CD4-positive, alpha-beta T cell (primary cell): ENCODE measurements around the gene ESYT1. TPM values are rescaled to one million over a fixed set of nuclear protein-coding genes. Genes with fewer than 3 reads are reported as not detected.
"Not testable (repeated sequence)": the region's sequence is repeated elsewhere in the genome, so short reads cannot be mapped to it uniquely, and the experiment has no call there.

ENCODE experiments used
- ATAC-seq: fragments of 200-7000 bp; cut with Tn5 transposase; one replicate; pipeline ENCODE4 v1.10.0; 2022; ENCODE audit warnings: mild to moderate bottlenecking; ENCODE audit not compliant: poor library complexity
- CTCF ChIA-PET: fragments of 350-600 bp; sonication (Branson Sonifier 250); formaldehyde crosslinking; loops from one replicate; lab custom pipeline; 2021; ENCODE audit warnings: antibody characterized with exemption, inconsistent platforms; lab: Charles Lee
- POLR2A ChIA-PET: fragments of 350-600 bp; sonication (Branson Sonifier 250); formaldehyde crosslinking; loops from one replicate; lab custom pipeline; 2021; ENCODE audit warnings: antibody characterized with exemption, inconsistent platforms; lab: Charles Lee
- DNase-seq, 14 experiments: peaks; one replicate each; pipeline ENCODE4 v3.0.0-alpha.2; 2013 to 2020; ENCODE audit warnings: mixed read lengths in 2 of 14
- H3K27ac ChIP-seq, 2 donors: one replicate each; pipeline versions ENCODE4 v1.5.1 to v1.7.0; 2013; ENCODE audit warnings: low read length in 2 of 2, low read depth in 1 of 2, mild to moderate bottlenecking in 1 of 2
- H3K27me3 ChIP-seq, 2 experiments: 1 replicate in 1 of 2; 2 replicates in 1 of 2; pipeline versions ENCODE4 v1.6.1 to v1.7.0; 2013; ENCODE audit warnings: low read length in 2 of 2, control low read depth in 1 of 2, mild to moderate bottlenecking in 1 of 2, moderate library complexity in 1 of 2; ENCODE audit not compliant: insufficient read depth in 2 of 2, control insufficient read depth in 1 of 2
- H3K36me3 ChIP-seq: one replicate; pipeline ENCODE4 v1.6.1; 2013; ENCODE audit warnings: low read length, control low read depth; ENCODE audit not compliant: insufficient read depth
- H3K4me1 ChIP-seq: one replicate; pipeline ENCODE4 v1.6.1; 2013; ENCODE audit warnings: low read length, control low read depth; ENCODE audit not compliant: insufficient read depth
- H3K4me3 ChIP-seq: one replicate; pipeline ENCODE4 v1.5.1; 2013; ENCODE audit warnings: mild to moderate bottlenecking, low read length, moderate library complexity
- H3K9me3 ChIP-seq, 2 experiments: 1 replicate in 1 of 2; 2 replicates in 1 of 2; pipeline versions ENCODE4 v1.6.1 to v1.7.0; 2013; ENCODE audit warnings: low read length in 2 of 2, mild to moderate bottlenecking in 2 of 2, control low read depth in 1 of 2, moderate library complexity in 1 of 2; ENCODE audit not compliant: control insufficient read depth in 1 of 2, insufficient read depth in 1 of 2
- H3K27ac Mint-ChIP-seq: one replicate; pipeline ENCODE4 v1.8.0; 2020; ENCODE audit warnings: mixed read lengths
- H3K27me3 Mint-ChIP-seq: one replicate; pipeline ENCODE4 v1.8.0; 2021; ENCODE audit warnings: mixed read lengths
- H3K36me3 Mint-ChIP-seq: one replicate; pipeline ENCODE4 v1.8.0; 2021; ENCODE audit warnings: low read depth, mixed read lengths
- H3K4me1 Mint-ChIP-seq: one replicate; pipeline ENCODE4 v1.8.0; 2021; ENCODE audit warnings: low read depth, mixed read lengths
- H3K4me3 Mint-ChIP-seq: one replicate; pipeline ENCODE4 v1.8.0; 2020; ENCODE audit warnings: mild to moderate bottlenecking, mixed read lengths
- H3K9me3 Mint-ChIP-seq: one replicate; pipeline ENCODE4 v1.8.0; 2020; ENCODE audit warnings: mixed read lengths
- intact Hi-C, 2 experiments: fragments of 100-400 bp; cut with DNase I in 1 of 2; cut with micrococcal nuclease in 1 of 2; formaldehyde crosslinking; loops; one replicate each; pipeline versions ENCODE4 v1.15.1 to v1.9.0; 2023 to 2025; cut with DNase I, micrococcal nuclease
- total RNA-seq, 174 experiments: library from RNA in 2 of 174; stranded (reverse) in 2 of 174; gene quantifications; one replicate each; pipeline ENCODE4 v1.2.3 and lab custom pipeline; 2021 to 2026
- TF ChIP-seq, protein P1 (sequence below): fragments of 200-600 bp; IDR thresholded peaks from one replicate; pipeline ENCODE4 v1.8.0; 2022; ENCODE audit warnings: antibody characterized with exemption, mild to moderate bottlenecking

The ESYT1 gene
- total RNA-seq, 2 experiments from 2014 or later = 88.5 to 90.3 TPM

DNA sequence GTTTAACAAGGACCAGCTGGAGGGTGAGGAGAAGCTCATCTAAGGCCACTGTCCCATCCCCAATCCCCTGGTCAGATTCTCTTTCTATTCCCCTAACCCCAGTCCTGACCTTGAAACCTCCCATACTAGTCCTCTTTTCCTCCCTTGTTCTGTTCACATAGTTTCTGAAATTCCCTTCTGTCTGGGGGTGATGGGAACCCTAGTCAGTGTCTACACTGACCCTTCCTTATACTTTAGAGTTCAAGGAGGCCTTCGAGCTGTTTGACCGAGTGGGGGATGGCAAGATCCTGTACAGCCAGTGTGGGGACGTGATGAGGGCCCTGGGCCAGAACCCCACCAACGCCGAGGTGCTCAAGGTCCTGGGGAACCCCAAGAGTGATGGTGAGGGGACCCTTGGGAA is 26.8 kb downstream of the ESYT1 start:
- Histone ChIP-seq H3K4me3 (no peak overlapping the region), H3K36me3 (peaks cover 7% of the 10 kb centered on the region), H3K27ac (no peak overlapping the region), H3K27me3 (no peaks in the 10 kb centered on the region), H3K4me1 (peaks cover 47% of the 10 kb centered on the region), H3K9me3 (no peaks in the 10 kb centered on the region)
- POLR2A ChIA-PET = interaction anchor here (0.7 to 1.6 kb wide), 6 partner anchors 10 to 465 kb away, joined by 3 to 6 read pairs (median 4); partner anchors contain the start of genes ESYT1, SMARCC2 and ZC3H10
- no peak for DNase-seq
- peaks cover 48% of the 10 kb centered on the region for H3K4me1 Mint-ChIP-seq
- TF ChIP-seq, protein P1, sequence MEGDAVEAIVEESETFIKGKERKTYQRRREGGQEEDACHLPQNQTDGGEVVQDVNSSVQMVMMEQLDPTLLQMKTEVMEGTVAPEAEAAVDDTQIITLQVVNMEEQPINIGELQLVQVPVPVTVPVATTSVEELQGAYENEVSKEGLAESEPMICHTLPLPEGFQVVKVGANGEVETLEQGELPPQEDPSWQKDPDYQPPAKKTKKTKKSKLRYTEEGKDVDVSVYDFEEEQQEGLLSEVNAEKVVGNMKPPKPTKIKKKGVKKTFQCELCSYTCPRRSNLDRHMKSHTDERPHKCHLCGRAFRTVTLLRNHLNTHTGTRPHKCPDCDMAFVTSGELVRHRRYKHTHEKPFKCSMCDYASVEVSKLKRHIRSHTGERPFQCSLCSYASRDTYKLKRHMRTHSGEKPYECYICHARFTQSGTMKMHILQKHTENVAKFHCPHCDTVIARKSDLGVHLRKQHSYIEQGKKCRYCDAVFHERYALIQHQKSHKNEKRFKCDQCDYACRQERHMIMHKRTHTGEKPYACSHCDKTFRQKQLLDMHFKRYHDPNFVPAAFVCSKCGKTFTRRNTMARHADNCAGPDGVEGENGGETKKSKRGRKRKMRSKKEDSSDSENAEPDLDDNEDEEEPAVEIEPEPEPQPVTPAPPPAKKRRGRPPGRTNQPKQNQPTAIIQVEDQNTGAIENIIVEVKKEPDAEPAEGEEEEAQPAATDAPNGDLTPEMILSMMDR = no peak
- intact Hi-C loops = loop anchor here (5.0 kb wide), 2 partner anchors 32 to 38 kb away; partner anchors contain the start of genes RPL41 (in 1 of the 2), SMARCC2 (in 1 of the 2) and ZC3H10 (in 1 of the 2)
- H3K36me3 Mint-ChIP-seq = peaks cover 26% of the 10 kb centered on the region
- peak overlapping the region; percentile 49 for H3K4me3 Mint-ChIP-seq
- H3K9me3 Mint-ChIP-seq = no peaks in the 10 kb centered on the region
- peak overlapping the region; percentile 43 for H3K27ac Mint-ChIP-seq
- CTCF ChIA-PET = interaction anchor here (1.2 kb wide), 1 partner anchor 29 kb away, joined by 7 read pairs; no protein-coding TSS in a partner anchor
- H3K27me3 Mint-ChIP-seq = no peaks in the 10 kb centered on the region
- ATAC-seq = no peak

- Histone ChIP-seq H3K9me3 (no peaks in the 10 kb centered on the region), H3K36me3 (peaks cover 13% of the 10 kb centered on the region), H3K4me1 (peaks cover 52% of the 10 kb centered on the region), H3K27ac (no peak overlapping the region), H3K27me3 (no peaks in the 10 kb centered on the region), H3K4me3 (no peak overlapping the region)
- ChIA-PET POLR2A (interaction anchor here (0.7 to 1.6 kb wide), 6 partner anchors 9 to 464 kb away, joined by 3 to 4 read pairs (median 3); partner anchors contain the start of genes SMARCC2 and ZC3H10), CTCF (interaction anchor here (1.2 kb wide), 1 partner anchor 29 kb away, joined by 7 read pairs; no protein-coding TSS in a partner anchor)
- no peak for DNase-seq
- peak overlapping the region; percentile 49 for H3K4me3 Mint-ChIP-seq
- no peak for ATAC-seq
- H3K4me1 Mint-ChIP-seq = peaks cover 50% of the 10 kb centered on the region
- intact Hi-C loops = no loop called here
- H3K9me3 Mint-ChIP-seq = no peaks in the 10 kb centered on the region
- TF ChIP-seq, protein P1 = no peak
- peaks cover 32% of the 10 kb centered on the region for H3K36me3 Mint-ChIP-seq
- H3K27ac Mint-ChIP-seq = peak overlapping the region; percentile 43
- H3K27me3 Mint-ChIP-seq = no peaks in the 10 kb centered on the region
These were observed 27.3 kb downstream of the ESYT1 start for GRCh38 chr12:56155256-56155845.

DNA sequence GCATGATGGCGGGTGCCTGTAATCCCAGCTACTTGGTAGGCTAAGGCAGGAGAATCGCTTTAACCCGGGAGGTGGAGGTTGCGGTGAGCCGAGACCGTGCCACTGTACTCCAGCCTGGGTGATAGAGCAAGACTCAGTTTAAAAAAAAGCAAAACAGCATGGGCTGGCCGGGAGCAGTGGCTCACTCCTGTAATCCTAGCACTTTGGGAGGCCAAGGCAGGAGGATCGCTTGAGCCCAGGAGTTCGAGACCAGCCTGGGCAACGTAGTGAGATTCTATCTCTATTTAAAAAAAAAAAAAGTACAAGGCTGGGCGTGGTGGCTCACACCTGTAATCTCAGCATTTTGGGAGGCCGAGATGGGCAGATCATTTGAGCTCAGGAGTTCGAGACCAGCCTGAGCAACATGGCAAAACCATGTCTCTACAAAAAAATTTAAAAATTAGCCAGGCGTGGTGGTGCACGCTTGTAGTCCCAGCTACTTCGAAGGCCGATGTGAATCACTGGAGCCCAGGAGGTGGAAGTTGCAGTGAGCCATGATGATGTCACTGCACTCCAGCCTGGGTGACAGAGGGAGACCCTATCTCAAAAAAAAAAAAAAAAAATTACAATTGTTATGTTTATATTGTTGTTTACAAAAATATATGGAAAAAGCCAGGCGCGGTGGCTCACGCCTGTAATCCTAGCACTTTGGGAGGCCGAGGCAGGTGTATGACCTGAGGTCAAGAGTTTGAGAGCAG is 28.6 kb downstream of the ESYT1 start:
- not testable (repeated sequence) for ATAC-seq, H3K27me3 ChIP-seq, DNase-seq, H3K9me3 ChIP-seq, H3K9me3 Mint-ChIP-seq, H3K27me3 Mint-ChIP-seq
- Mint-ChIP-seq H3K27ac (peak overlapping the region; percentile 92), H3K4me1 (peaks cover 50% of the 10 kb centered on the region), H3K4me3 (peak overlapping the region; percentile 96), H3K36me3 (peaks cover 39% of the 10 kb centered on the region)
- ChIA-PET POLR2A (interaction anchor here (0.7 to 0.8 kb wide), 3 partner anchors 29 to 932 kb away, joined by 3 to 4 read pairs (median 3); partner anchors contain the start of genes ESYT1 and NAB2), CTCF (interaction anchor here (1.4 kb wide), 1 partner anchor 31 kb away, joined by 10 read pairs; no protein-coding TSS in a partner anchor)
- peak overlapping the region; percentile 78 for H3K4me3 ChIP-seq
- H3K36me3 ChIP-seq = peaks cover 25% of the 10 kb centered on the region
- intact Hi-C loops = loop anchor here in 1 of 2 experiments (1.0 kb wide), 1 partner anchor 30 kb away; no protein-coding TSS in a partner anchor
- peaks cover 57% of the 10 kb centered on the region for H3K4me1 ChIP-seq
- peak overlapping the region; percentile 60 to 74 for H3K27ac ChIP-seq
